Suppressor macrophage treated with lipopolysaccharide for 4 hours (primary cell): ENCODE results near the gene PRDM11.
"Not testable (repeated sequence)": the region's sequence is repeated elsewhere in the genome, so short reads cannot be mapped to it uniquely, and the experiment has no call there.

Experiments
- DNase-seq: peaks from one replicate; pipeline ENCODE4 v3.0.0-alpha.2; 2020

The PRDM11 gene

GRCh38 chr11:45146072-45147016, at the start of gene PRDM11:
Gene PRDM11, plus strand, starts transcription at chr11:45146639. Its CDS starts 35,128 bp downstream, at chr11:45181767.
- peak; percentile 61 for DNase-seq

- DNase-seq, result peak; percentile 55
Measured at GRCh38 chr11:45097721-45098493, 48.5 kb upstream of the PRDM11 start.

GRCh38 chr11:45098929-45099328, 47.5 kb upstream of the PRDM11 start:
- no peak for DNase-seq

- DNase-seq, result peak; percentile 65
Measured at GRCh38 chr11:45100339-45100738, 46.1 kb upstream of the PRDM11 start.

- DNase-seq, result no peak
Measured at GRCh38 chr11:45102361-45102809, 44.1 kb upstream of the PRDM11 start.

- peak; percentile 77 for DNase-seq
Measured at GRCh38 chr11:45102810-45103621, 43.4 kb upstream of the PRDM11 start.

- no peak for DNase-seq
Measured at GRCh38 chr11:45104006-45104789, 42.2 kb upstream of the PRDM11 start.

- DNase-seq, result no peak
Measured at GRCh38 chr11:45104790-45105084, 41.7 kb upstream of the PRDM11 start.

GRCh38 chr11:45105233-45105983, 41.0 kb upstream of the PRDM11 start:
- peak; percentile 80 for DNase-seq

GRCh38 chr11:45105984-45106375, 40.5 kb upstream of the PRDM11 start:
- DNase-seq, result no peak

- no peak for DNase-seq
Measured at GRCh38 chr11:45106440-45106839, 40.0 kb upstream of the PRDM11 start.

GRCh38 chr11:45107029-45107428, 39.4 kb upstream of the PRDM11 start:
- DNase-seq, result no peak

GRCh38 chr11:45108070-45109064, 38.1 kb upstream of the PRDM11 start:
- no peak for DNase-seq

GRCh38 chr11:45109400-45109799, 37.0 kb upstream of the PRDM11 start:
- no peak for DNase-seq

GRCh38 chr11:45110562-45110961, 35.9 kb upstream of the PRDM11 start:
- peak; percentile 82 for DNase-seq

- DNase-seq, result peak; percentile 52
Measured at GRCh38 chr11:45113807-45114206, 32.6 kb upstream of the PRDM11 start.

- DNase-seq, result not testable (repeated sequence)
Measured at GRCh38 chr11:45127836-45128235, 18.6 kb upstream of the PRDM11 start.

GRCh38 chr11:45133878-45134277, 12.6 kb upstream of the PRDM11 start:
- DNase-seq, result no peak

- no peak for DNase-seq
Measured at GRCh38 chr11:45141171-45141570, 5.3 kb upstream of the PRDM11 start.

- DNase-seq, result no peak
Measured at GRCh38 chr11:45141631-45142030, 4.8 kb upstream of the PRDM11 start.
